Activated CD8-positive, alpha-beta T cell treated with anti-CD3 and anti-CD28 coated beads for 36 hours (primary cell): ENCODE data around the gene NTRK1. TPM values are rescaled to one million over a fixed set of nuclear protein-coding genes. Genes with fewer than 3 reads are reported as not detected.

Source experiments
- ATAC-seq: fragments of 200-7000 bp; cut with Tn5 transposase; one replicate; pipeline ENCODE4 v1.10.0; 2021; ENCODE audit warnings: mild to moderate bottlenecking, moderate library complexity
- CTCF ChIA-PET: fragments of 350-600 bp; sonication (Branson Sonifier 250); formaldehyde crosslinking; loops from one replicate; lab custom pipeline; 2021; ENCODE audit warnings: antibody characterized with exemption; lab: Charles Lee
- POLR2A ChIA-PET: fragments of 350-600 bp; sonication (Branson Sonifier 250); formaldehyde crosslinking; loops from one replicate; lab custom pipeline; 2021; ENCODE audit warnings: antibody characterized with exemption; lab: Charles Lee
- DNase-seq: peaks from one replicate; pipeline ENCODE4 v3.0.0-alpha.2; 2020
- H3K27ac Mint-ChIP-seq: one replicate; pipeline ENCODE4 v1.8.0; 2021; ENCODE audit warnings: mild to moderate bottlenecking, mixed read lengths
- H3K27me3 Mint-ChIP-seq: one replicate; pipeline ENCODE4 v1.8.0; 2021; ENCODE audit warnings: mixed read lengths
- H3K36me3 Mint-ChIP-seq: one replicate; pipeline ENCODE4 v1.8.0; 2021; ENCODE audit warnings: low read depth, mixed read lengths
- H3K4me1 Mint-ChIP-seq: one replicate; pipeline ENCODE4 v1.8.0; 2021; ENCODE audit warnings: low read depth, mixed read lengths
- H3K4me3 Mint-ChIP-seq: one replicate; pipeline ENCODE4 v1.8.0; 2021; ENCODE audit warnings: mild to moderate bottlenecking, moderate library complexity, mixed read lengths
- H3K9me3 Mint-ChIP-seq: one replicate; pipeline ENCODE4 v1.8.0; 2021; ENCODE audit warnings: mixed read lengths
- intact Hi-C: fragments of 100-400 bp; cut with micrococcal nuclease; formaldehyde crosslinking; loops from one replicate; pipeline ENCODE4 v1.10.0; 2022
- total RNA-seq, 2 experiments: library from RNA; stranded (reverse); gene quantifications; one replicate each; pipeline ENCODE4 v1.2.3, GENCODE V29; 2021
- TF ChIP-seq, protein P1 (sequence below): fragments of 200-600 bp; IDR thresholded peaks from one replicate; pipeline ENCODE4 v1.8.0; 2022; ENCODE audit warnings: antibody characterized with exemption, mild to moderate bottlenecking

The NTRK1 gene
- total RNA-seq, 2 experiments from 2014 or later, result 23.5 to 25.9 TPM

DNA sequence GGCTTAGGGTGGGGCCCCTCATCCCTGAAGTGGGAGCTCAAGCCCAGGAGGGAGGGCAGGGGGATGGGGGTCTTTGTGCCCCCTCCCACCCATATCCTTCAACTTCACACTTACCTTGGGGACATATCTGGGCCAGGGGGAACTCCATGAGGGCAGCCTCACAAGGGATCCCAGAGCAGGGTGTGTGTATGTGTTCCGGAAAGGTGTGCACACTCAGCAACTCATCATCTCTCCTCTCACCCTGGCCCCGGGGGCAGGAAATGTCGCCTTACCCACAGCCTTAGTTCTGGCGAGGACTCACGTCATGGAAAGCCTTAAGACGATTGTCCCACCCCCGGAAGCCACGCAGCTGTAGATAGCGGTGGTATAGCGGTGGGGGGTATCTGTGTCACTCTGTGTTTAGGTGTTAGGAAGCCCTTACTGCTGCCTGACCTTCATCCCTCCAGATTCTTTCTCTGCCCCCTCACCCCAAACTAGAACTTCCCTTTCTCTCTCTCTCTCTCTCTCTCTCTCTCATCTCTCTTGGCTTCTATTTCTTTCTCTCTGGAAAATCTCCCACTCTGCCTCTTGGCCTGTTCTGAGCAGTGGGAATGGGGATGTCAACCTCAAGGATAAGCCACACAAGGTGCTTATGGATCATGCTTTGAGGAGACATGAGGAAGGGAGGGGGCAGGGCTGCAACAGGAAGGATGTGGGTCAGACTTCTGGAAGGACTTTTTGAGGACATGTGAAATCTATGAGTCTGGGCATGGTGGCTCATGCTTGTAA lies 43.9 kb upstream of the NTRK1 start, which contains the start of gene SH2D2A:
Gene SH2D2A (minus strand): TSS at position 288 of the 768 bp plus-strand sequence. CDS start 140 bp downstream, at position 148.
- ChIA-PET CTCF (interaction anchor here (1.0 to 12.8 kb wide), 4 partner anchors 17 to 91 kb away, joined by 4 to 121 read pairs (median 9); partner anchors contain the start of genes INSRR and NTRK1), POLR2A (interaction anchor here (0.6 to 2.7 kb wide), 14 partner anchors 8 to 87 kb away, joined by 3 to 28 read pairs (median 4); partner anchors contain the start of genes MRPL24, NTRK1 and PRCC)
- intact Hi-C loops, result loop anchor here (5.0 kb wide), 1 partner anchor 46 kb away; the partner anchor contains the start of gene NTRK1

GRCh38 chr1:156821801-156822200 lies 38.9 kb upstream of the NTRK1 start:
- peak; percentile 84 for ATAC-seq
- Mint-ChIP-seq H3K36me3 (peaks cover 9% of the 10 kb centered on the region), H3K4me1 (peaks cover 45% of the 10 kb centered on the region), H3K27ac (peak overlapping the region; percentile 65), H3K9me3 (peaks cover 6% of the 10 kb centered on the region), H3K4me3 (no peak overlapping the region), H3K27me3 (no peaks in the 10 kb centered on the region)
- CTCF ChIA-PET, result interaction anchor here (1.1 to 8.5 kb wide), 9 partner anchors 14 to 106 kb away, joined by 4 to 93 read pairs (median 6); partner anchors contain the start of gene NTRK1
- TF ChIP-seq, protein P1, sequence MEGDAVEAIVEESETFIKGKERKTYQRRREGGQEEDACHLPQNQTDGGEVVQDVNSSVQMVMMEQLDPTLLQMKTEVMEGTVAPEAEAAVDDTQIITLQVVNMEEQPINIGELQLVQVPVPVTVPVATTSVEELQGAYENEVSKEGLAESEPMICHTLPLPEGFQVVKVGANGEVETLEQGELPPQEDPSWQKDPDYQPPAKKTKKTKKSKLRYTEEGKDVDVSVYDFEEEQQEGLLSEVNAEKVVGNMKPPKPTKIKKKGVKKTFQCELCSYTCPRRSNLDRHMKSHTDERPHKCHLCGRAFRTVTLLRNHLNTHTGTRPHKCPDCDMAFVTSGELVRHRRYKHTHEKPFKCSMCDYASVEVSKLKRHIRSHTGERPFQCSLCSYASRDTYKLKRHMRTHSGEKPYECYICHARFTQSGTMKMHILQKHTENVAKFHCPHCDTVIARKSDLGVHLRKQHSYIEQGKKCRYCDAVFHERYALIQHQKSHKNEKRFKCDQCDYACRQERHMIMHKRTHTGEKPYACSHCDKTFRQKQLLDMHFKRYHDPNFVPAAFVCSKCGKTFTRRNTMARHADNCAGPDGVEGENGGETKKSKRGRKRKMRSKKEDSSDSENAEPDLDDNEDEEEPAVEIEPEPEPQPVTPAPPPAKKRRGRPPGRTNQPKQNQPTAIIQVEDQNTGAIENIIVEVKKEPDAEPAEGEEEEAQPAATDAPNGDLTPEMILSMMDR, result no peak
- intact Hi-C loops, result no loop called here
- POLR2A ChIA-PET, result interaction anchor here (0.6 to 1.3 kb wide), 6 partner anchors 10 to 38 kb away, joined by 3 to 5 read pairs (median 4); partner anchors contain the start of gene NTRK1
- peak; percentile 85 for DNase-seq

More for the DNA sequence above, 43.9 kb upstream of the NTRK1 start, which contains the start of gene SH2D2A:
- Mint-ChIP-seq H3K27me3 (no peaks in the 10 kb centered on the region), H3K9me3 (peaks cover 6% of the 10 kb centered on the region), H3K4me1 (peaks cover 51% of the 10 kb centered on the region), H3K27ac (peak within 1 kb of the TSS; percentile 99), H3K36me3 (peaks cover 59% of the 10 kb centered on the region), H3K4me3 (peak within 1 kb of the TSS; percentile 94)
- TF ChIP-seq, protein P1, result no peak
- ATAC-seq, result peak; percentile 87
- peak; percentile 99 for DNase-seq

- H3K36me3 Mint-ChIP-seq, result peaks cover 9% of the 10 kb centered on the region
- ChIA-PET CTCF (interaction anchor here (1.1 to 8.5 kb wide), 8 partner anchors 15 to 105 kb away, joined by 4 to 93 read pairs (median 6); partner anchors contain the start of gene NTRK1), POLR2A (interaction anchor here (0.6 to 1.3 kb wide), 4 partner anchors 9 to 37 kb away, joined by 3 to 5 read pairs (median 4); partner anchors contain the start of gene NTRK1)
- H3K4me1 Mint-ChIP-seq, result peaks cover 42% of the 10 kb centered on the region
- TF ChIP-seq, protein P1, result no peak
- H3K27ac Mint-ChIP-seq, result peak overlapping the region; percentile 65
- peaks cover 6% of the 10 kb centered on the region for H3K9me3 Mint-ChIP-seq
- H3K4me3 Mint-ChIP-seq, result no peak overlapping the region
- H3K27me3 Mint-ChIP-seq, result no peaks in the 10 kb centered on the region
- DNase-seq (no peak), ATAC-seq (no peak)
- intact Hi-C loops, result no loop called here
These were observed 38.0 kb upstream of the NTRK1 start for GRCh38 chr1:156822680-156823079.

DNA sequence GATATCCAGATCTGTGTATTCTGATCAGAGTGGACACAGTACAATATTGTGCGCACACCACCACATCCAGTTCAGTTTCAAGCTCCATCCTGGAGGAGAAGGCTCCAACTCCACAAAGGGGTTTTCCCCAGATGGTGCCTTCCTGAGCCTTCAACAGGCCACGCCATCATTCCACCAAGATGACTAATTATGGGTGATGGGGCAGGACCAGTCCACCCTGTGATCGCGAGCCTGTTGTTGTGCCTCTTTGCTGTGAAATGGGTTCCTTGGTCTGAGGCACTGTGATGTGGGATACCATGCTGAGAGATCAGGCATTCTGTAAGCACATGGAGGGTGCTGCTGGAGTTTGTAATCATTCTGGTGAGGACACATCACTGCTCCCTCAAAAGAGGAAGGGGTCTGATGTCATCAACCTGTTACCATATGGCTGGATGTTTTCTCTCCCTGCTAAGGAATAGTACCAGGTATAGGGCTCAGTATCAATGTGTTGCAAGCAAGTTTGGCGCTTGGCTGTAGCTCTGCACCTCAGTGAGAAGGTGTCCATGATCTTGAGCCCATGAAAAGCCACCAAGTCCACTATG lies 37.4 kb upstream of the NTRK1 start:
- Mint-ChIP-seq H3K36me3 (peaks cover 9% of the 10 kb centered on the region), H3K9me3 (peaks cover 6% of the 10 kb centered on the region), H3K27ac (peak overlapping the region; percentile 65), H3K27me3 (no peaks in the 10 kb centered on the region), H3K4me1 (peaks cover 36% of the 10 kb centered on the region), H3K4me3 (no peak overlapping the region)
- DNase-seq, result no peak
- ChIA-PET CTCF (interaction anchor here (1.3 to 8.5 kb wide), 5 partner anchors 14 to 67 kb away, joined by 3 to 93 read pairs (median 5); partner anchors contain the start of gene NTRK1), POLR2A (interaction anchor here (1.5 to 2.0 kb wide), 2 partner anchors 10 to 67 kb away, joined by 3 to 5 read pairs; no protein-coding TSS in a partner anchor)
- ATAC-seq, result no peak
- intact Hi-C loops, result no loop called here
- TF ChIP-seq, protein P1, result no peak
